ENCODE results near the gene LILRA5.

The LILRA5 gene

DNA sequence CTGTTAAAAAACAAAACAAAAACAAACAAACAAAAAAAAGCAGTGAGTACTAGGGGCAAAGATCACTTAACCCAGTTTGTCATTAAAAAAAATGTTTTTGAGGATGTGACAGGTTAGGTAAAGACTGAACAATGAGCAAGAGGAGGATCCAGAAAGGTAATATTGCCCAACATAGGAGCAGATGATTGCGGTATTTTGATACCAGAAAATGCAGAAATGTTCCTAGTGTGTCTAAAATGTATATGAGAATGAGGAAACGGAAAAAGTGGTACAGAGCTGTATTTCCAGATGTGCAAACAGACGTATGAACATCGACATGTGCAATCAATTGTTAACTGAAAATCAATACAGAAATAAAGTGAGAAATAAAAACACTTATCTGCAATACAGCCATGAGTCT, 30.9 kb upstream of the LILRA5 start:
- Histone ChIP-seq H3K4me3 (ENCODE audit: low read length) (no peak overlapping the region), H3K36me3 (ENCODE audit: insufficient read depth, low read length) (no peaks in the 10 kb centered on the region), H3K9me3 (replicated peaks; ENCODE audit: low read length) (no peaks in the 10 kb centered on the region), H3K27me3 (ENCODE audit: control insufficient read depth, insufficient read depth, low read length) (no peaks in the 10 kb centered on the region), H3K9ac (ENCODE audit: low read depth, low read length) (no peak overlapping the region), H3K4me1 (ENCODE audit: control insufficient read depth, insufficient read depth, low read length) (no peaks in the 10 kb centered on the region), H3K4me2 (ENCODE audit: low read length) (no peak overlapping the region)

DNA sequence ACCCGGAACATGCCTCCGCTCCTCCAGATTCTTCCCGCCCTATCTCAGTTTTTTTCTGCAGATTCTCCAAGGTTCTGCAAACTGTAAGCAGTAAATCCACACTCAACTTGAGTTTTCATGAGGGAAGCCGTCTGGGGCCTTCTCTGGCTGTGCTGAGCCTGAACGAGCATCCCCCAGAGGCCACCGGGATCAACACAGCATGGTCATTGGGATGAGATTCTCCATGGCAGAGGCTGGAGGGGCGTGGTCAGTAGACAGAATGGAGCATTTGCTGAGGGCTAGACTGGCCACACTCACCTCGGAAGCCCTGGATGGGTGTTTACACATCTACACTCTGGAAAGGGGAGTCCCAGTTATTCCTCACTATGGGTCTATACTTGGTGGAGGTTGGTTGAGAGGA, 28.3 kb upstream of the LILRA5 start:
- H3K9me3 ChIP-seq (replicated peaks; ENCODE audit: low read length): no peaks in the 10 kb centered on the region
- no peaks in the 10 kb centered on the region for H3K36me3 ChIP-seq (ENCODE audit: insufficient read depth, low read length)
- H3K27me3 ChIP-seq (ENCODE audit: control insufficient read depth, insufficient read depth, low read length): no peaks in the 10 kb centered on the region
- H3K9ac ChIP-seq (ENCODE audit: low read depth, low read length): no peak overlapping the region
- no peak overlapping the region for H3K4me3 ChIP-seq (ENCODE audit: low read length)
- no peak overlapping the region for H3K4me2 ChIP-seq (ENCODE audit: low read length)
- no peaks in the 10 kb centered on the region for H3K4me1 ChIP-seq (ENCODE audit: control insufficient read depth, insufficient read depth, low read length)

DNA sequence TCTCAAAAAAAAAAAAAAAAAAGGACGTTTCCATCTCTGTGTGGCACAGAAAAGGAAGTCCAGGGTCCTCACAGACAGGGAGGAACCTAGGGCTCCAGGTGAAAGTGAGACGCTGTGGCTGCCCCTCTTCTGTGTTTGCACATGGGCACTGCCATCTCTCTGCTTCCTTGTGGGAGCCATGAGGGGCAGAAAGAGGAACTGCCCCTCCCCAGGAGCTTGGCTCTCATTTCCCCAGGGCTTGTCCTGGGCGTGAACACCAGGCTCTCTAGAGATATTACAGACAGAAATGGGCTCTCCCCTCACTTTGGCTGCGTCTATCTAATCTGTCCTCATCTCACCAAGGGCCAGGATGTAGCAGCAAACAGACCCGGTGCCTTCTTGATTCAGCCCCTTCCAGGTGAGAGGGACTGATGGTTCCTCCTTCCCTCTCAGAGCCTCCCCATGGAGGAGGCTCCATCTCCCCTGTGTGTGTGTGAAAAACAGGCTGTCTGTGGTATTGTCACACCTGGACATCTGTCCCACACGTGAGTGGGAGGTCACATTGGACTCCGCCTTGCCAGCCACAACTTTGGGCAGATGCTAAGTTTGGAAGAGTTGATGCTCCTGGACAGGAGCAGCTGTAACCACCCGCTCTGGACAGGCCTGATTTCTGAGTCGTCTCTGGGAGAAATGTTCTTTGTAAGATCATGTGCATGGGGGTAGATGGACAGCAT, 26.8 kb upstream of the LILRA5 start:
- Histone ChIP-seq H3K27me3 (ENCODE audit: control insufficient read depth, insufficient read depth, low read length) (no peaks in the 10 kb centered on the region), H3K4me1 (ENCODE audit: control insufficient read depth, insufficient read depth, low read length) (no peaks in the 10 kb centered on the region), H3K9me3 (replicated peaks; ENCODE audit: low read length) (no peaks in the 10 kb centered on the region)

GRCh38 chr19:54338521-54338920, 25.6 kb upstream of the LILRA5 start:
- Histone ChIP-seq H3K4me2 (ENCODE audit: low read length) (no peak overlapping the region), H3K4me3 (ENCODE audit: low read length) (no peak overlapping the region), H3K36me3 (ENCODE audit: insufficient read depth, low read length) (no peaks in the 10 kb centered on the region), H3K27me3 (ENCODE audit: control insufficient read depth, insufficient read depth, low read length) (no peaks in the 10 kb centered on the region), H3K4me1 (ENCODE audit: control insufficient read depth, insufficient read depth, low read length) (no peaks in the 10 kb centered on the region), H3K9ac (ENCODE audit: low read depth, low read length) (no peak overlapping the region), H3K9me3 (replicated peaks; ENCODE audit: low read length) (no peaks in the 10 kb centered on the region)

More for the DNA sequence above, 26.8 kb upstream of the LILRA5 start:
- H3K36me3 ChIP-seq (ENCODE audit: insufficient read depth, low read length): no peaks in the 10 kb centered on the region
- no peak overlapping the region for H3K9ac ChIP-seq (ENCODE audit: low read depth, low read length)
- H3K4me3 ChIP-seq (ENCODE audit: low read length): no peak overlapping the region
- H3K4me2 ChIP-seq (ENCODE audit: low read length): no peak overlapping the region

GRCh38 chr19:54337858-54338230, 24.9 kb upstream of the LILRA5 start:
- Histone ChIP-seq H3K9ac (ENCODE audit: low read depth, low read length) (no peak overlapping the region), H3K9me3 (replicated peaks; ENCODE audit: low read length) (no peaks in the 10 kb centered on the region), H3K36me3 (ENCODE audit: insufficient read depth, low read length) (no peaks in the 10 kb centered on the region), H3K27me3 (ENCODE audit: control insufficient read depth, insufficient read depth, low read length) (no peaks in the 10 kb centered on the region), H3K4me3 (ENCODE audit: low read length) (no peak overlapping the region), H3K4me2 (ENCODE audit: low read length) (no peak overlapping the region), H3K4me1 (ENCODE audit: control insufficient read depth, insufficient read depth, low read length) (no peaks in the 10 kb centered on the region)

GRCh38 chr19:54336893-54337857, 24.2 kb upstream of the LILRA5 start:
- H3K4me1 ChIP-seq (ENCODE audit: control insufficient read depth, insufficient read depth, low read length): no peaks in the 10 kb centered on the region

GRCh38 chr19:54335979-54336892, 23.3 kb upstream of the LILRA5 start:
- Histone ChIP-seq H3K36me3 (ENCODE audit: insufficient read depth, low read length) (no peaks in the 10 kb centered on the region), H3K4me3 (ENCODE audit: low read length) (no peak overlapping the region), H3K4me2 (ENCODE audit: low read length) (no peak overlapping the region), H3K9me3 (replicated peaks; ENCODE audit: low read length) (no peaks in the 10 kb centered on the region), H3K27me3 (ENCODE audit: control insufficient read depth, insufficient read depth, low read length) (no peaks in the 10 kb centered on the region), H3K9ac (ENCODE audit: low read depth, low read length) (no peak overlapping the region), H3K4me1 (ENCODE audit: control insufficient read depth, insufficient read depth, low read length) (no peaks in the 10 kb centered on the region)

More at GRCh38 chr19:54336893-54337857, 24.2 kb upstream of the LILRA5 start:
- Histone ChIP-seq H3K9me3 (replicated peaks; ENCODE audit: low read length) (no peaks in the 10 kb centered on the region), H3K9ac (ENCODE audit: low read depth, low read length) (no peak overlapping the region), H3K4me3 (ENCODE audit: low read length) (no peak overlapping the region), H3K27me3 (ENCODE audit: control insufficient read depth, insufficient read depth, low read length) (no peaks in the 10 kb centered on the region), H3K36me3 (ENCODE audit: insufficient read depth, low read length) (no peaks in the 10 kb centered on the region), H3K4me2 (ENCODE audit: low read length) (no peak overlapping the region)

GRCh38 chr19:54335164-54335563, 22.2 kb upstream of the LILRA5 start:
- H3K9ac ChIP-seq (ENCODE audit: low read depth, low read length): no peak overlapping the region
- H3K27me3 ChIP-seq (ENCODE audit: control insufficient read depth, insufficient read depth, low read length): no peaks in the 10 kb centered on the region
- H3K4me2 ChIP-seq (ENCODE audit: low read length): no peak overlapping the region
- no peaks in the 10 kb centered on the region for H3K36me3 ChIP-seq (ENCODE audit: insufficient read depth, low read length)
- H3K4me1 ChIP-seq (ENCODE audit: control insufficient read depth, insufficient read depth, low read length): no peaks in the 10 kb centered on the region
- no peak overlapping the region for H3K4me3 ChIP-seq (ENCODE audit: low read length)
- no peaks in the 10 kb centered on the region for H3K9me3 ChIP-seq (replicated peaks; ENCODE audit: low read length)

DNA sequence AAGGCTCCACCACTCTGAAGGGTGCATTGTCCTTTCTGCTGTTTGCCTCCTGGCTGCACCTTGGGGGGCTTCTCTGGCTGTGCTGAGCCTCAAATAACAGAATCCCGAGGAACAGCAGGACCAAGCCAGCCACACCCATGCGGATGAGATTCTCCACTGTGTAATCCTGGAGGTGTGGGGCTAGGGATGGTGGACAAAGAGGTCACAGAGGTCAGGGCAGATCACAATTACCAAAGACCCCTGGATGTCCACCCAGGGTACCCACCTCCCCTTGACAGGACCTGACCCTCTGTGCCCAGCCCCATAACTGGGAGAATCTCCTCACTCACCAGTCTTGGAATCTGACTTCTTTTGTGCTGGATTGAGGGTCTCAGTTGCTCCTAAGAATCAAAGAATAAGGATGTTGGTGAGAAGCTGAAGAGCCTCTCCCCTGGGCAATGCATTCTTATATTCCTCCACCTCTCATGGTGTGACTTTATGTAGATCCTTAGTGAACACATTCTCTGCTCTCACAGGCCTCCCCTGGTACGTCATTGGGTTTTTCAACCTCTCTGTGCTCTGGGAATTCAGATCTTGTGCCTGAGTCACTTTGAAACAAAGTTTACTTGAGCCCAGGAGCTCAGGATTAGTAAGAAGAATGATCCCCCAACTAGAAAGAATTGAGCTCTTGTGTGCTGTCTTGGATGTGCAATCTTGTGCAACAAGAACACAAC, 20.8 kb upstream of the LILRA5 start:
- no peak overlapping the region for H3K4me2 ChIP-seq (ENCODE audit: low read length)
- H3K27me3 ChIP-seq (ENCODE audit: control insufficient read depth, insufficient read depth, low read length): no peaks in the 10 kb centered on the region
- H3K4me1 ChIP-seq (ENCODE audit: control insufficient read depth, insufficient read depth, low read length): no peaks in the 10 kb centered on the region
- no peak overlapping the region for H3K4me3 ChIP-seq (ENCODE audit: low read length)
- H3K36me3 ChIP-seq (ENCODE audit: insufficient read depth, low read length): no peaks in the 10 kb centered on the region
- H3K9me3 ChIP-seq (replicated peaks; ENCODE audit: low read length): no peaks in the 10 kb centered on the region
- H3K9ac ChIP-seq (ENCODE audit: low read depth, low read length): no peak overlapping the region

DNA sequence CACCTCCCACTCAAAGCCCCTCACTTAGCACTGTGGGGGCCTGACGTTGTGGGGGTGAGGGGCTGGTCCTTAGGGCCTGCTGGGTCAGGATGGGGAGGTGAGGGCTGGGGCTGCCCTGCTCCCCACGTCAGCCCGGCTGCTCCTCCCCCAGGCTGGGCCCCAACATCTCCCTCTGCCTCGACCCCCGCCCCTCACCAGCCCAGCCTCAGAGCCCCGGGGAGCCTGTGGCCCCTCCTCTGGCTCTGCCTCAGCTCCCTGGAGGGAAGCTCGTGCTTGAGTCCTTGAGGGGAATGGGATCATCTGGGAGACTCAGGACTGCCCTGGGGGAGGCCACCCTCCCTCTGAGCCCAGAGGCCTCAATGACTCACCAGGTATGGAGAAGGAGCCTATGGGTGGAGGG, 19.2 kb upstream of the LILRA5 start:
- Histone ChIP-seq H3K4me3 (ENCODE audit: low read length) (no peak overlapping the region), H3K9ac (ENCODE audit: low read depth, low read length) (no peak overlapping the region), H3K9me3 (replicated peaks; ENCODE audit: low read length) (no peaks in the 10 kb centered on the region), H3K36me3 (ENCODE audit: insufficient read depth, low read length) (no peaks in the 10 kb centered on the region), H3K4me1 (ENCODE audit: control insufficient read depth, insufficient read depth, low read length) (no peaks in the 10 kb centered on the region), H3K4me2 (ENCODE audit: low read length) (no peak overlapping the region), H3K27me3 (ENCODE audit: control insufficient read depth, insufficient read depth, low read length) (no peaks in the 10 kb centered on the region)

All from skeletal muscle satellite cell (primary cell).